HG03097 (cell line): ENCODE measurements around the gene PDZD2.
"Not testable (repeated sequence)": the region's sequence is repeated elsewhere in the genome, so short reads cannot be mapped to it uniquely, and the experiment has no call there.

Experiments used
- ATAC-seq: cut with Tn5 transposase; IDR thresholded peaks from one replicate; pipeline ENCODE4 v1.9.1; 2021; ENCODE audit not compliant: unreplicated experiment, low FRiP score

The PDZD2 gene

GRCh38 chr5:32057187-32058096, 418.5 kb downstream of the PDZD2 start:
- ATAC-seq = no peak

GRCh38 chr5:32058101-32058500, 419.2 kb downstream of the PDZD2 start:
- no peak for ATAC-seq

- ATAC-seq = no peak
Observed at GRCh38 chr5:32058997-32059396, 420.1 kb downstream of the PDZD2 start.

- no peak for ATAC-seq
Observed at GRCh38 chr5:32059761-32060530, 421.0 kb downstream of the PDZD2 start.

- ATAC-seq = no peak
Observed at GRCh38 chr5:32061236-32061635, 422.3 kb downstream of the PDZD2 start.

GRCh38 chr5:32066448-32066847, 427.5 kb downstream of the PDZD2 start:
- no peak for ATAC-seq

GRCh38 chr5:32067774-32068470, 429.0 kb downstream of the PDZD2 start:
- no peak for ATAC-seq

- ATAC-seq = no peak
Observed at GRCh38 chr5:32068561-32068960, 429.6 kb downstream of the PDZD2 start.

- ATAC-seq = no peak
Observed at GRCh38 chr5:32069396-32069795, 430.5 kb downstream of the PDZD2 start.

GRCh38 chr5:32071351-32071944, 432.5 kb downstream of the PDZD2 start:
- ATAC-seq = no peak

- no peak for ATAC-seq
Observed at GRCh38 chr5:32072054-32072453, 433.1 kb downstream of the PDZD2 start.

- no peak for ATAC-seq
Observed at GRCh38 chr5:32074401-32074800, 435.5 kb downstream of the PDZD2 start.

- no peak for ATAC-seq
Observed at GRCh38 chr5:32076699-32077695, 438.1 kb downstream of the PDZD2 start.

GRCh38 chr5:32078855-32079254, 439.9 kb downstream of the PDZD2 start:
- ATAC-seq = not testable (repeated sequence)

- ATAC-seq = not testable (repeated sequence)
Observed at GRCh38 chr5:32080565-32080964, 441.6 kb downstream of the PDZD2 start.

- no peak for ATAC-seq
Observed at GRCh38 chr5:32082701-32083100, 443.8 kb downstream of the PDZD2 start.

GRCh38 chr5:32083981-32084430, 445.1 kb downstream of the PDZD2 start:
- no peak for ATAC-seq

- no peak for ATAC-seq
Observed at GRCh38 chr5:32087086-32088082, 448.5 kb downstream of the PDZD2 start.
